NB4 (cell line): Measurements from ENCODE around the gene FOXE3.

Experiments
- DNase-seq: peaks from one replicate; pipeline ENCODE4 v3.0.0; 2010; ENCODE audit warnings: low read depth
- H3K4me3 ChIP-seq: one replicate; pipeline ENCODE4 v1.5.1; 2011; ENCODE audit warnings: mild to moderate bottlenecking, low read depth, low read length, moderate library complexity
- MYC ChIP-seq: IDR thresholded peaks from 2 replicates; pipeline ENCODE4 v1.6.1; 2011; ENCODE audit warnings: low read depth, low read length
- POLR2A ChIP-seq: IDR thresholded peaks from 2 replicates; pipeline ENCODE4 v1.6.1; 2011; ENCODE audit warnings: mild to moderate bottlenecking; ENCODE audit not compliant: insufficient read length; ENCODE audit errors: extremely low read depth
- TF ChIP-seq, protein P1 (sequence below): IDR thresholded peaks from one replicate; pipeline ENCODE4 v1.5.1; 2012; ENCODE audit warnings: low read depth, low read length
- TF ChIP-seq, protein P2 (sequence below): IDR thresholded peaks from 2 replicates; pipeline ENCODE4 v1.6.1; 2011; ENCODE audit warnings: low read depth, low read length

The FOXE3 gene

DNA sequence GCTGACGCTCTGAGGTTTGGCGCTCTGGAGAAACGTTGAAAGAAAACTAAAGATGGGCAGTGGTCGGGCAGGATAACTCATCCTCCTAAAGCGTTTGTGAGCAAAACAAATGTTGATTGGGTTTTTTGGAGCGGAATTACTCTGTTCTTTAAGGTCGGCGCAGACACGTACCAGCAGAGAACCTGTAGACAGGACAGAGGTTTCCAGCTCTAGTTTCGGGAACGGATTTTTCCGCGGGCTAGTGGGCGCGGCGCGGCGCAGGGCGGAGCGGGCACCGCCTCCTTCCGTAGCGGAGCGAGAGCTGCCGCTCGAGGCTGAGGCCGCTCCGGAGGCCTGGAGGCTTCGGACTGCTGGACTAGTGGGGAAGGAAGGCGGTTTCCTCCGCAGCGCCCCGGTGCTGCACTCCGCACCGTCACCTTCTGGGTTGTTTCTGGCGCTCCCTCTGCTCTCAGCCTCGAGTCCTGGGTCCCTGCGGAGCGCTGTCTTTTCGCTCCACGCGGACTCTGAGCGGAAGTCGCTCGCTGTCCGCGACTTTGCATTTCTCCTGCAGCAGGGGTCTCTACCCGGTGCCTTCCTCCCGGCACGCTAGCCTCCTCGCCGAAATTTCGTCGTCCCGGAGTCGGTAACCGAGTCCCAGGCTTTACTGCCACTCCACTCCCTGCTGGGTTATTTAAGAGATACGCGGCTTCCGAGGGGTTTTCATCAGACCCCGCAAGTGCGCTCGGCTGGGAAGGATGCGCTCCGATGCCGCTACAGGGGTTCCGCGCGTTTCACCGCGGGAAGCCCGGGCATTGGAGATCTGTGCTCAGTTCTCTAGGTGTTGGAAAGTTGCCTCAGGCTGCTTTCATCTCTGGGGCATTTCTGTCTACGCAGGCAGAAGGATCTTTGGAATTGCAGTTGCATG lies 28.7 kb downstream of the FOXE3 start:
- TF ChIP-seq MYC, result no peak
- no peak for TF ChIP-seq POLR2A
- TF ChIP-seq, protein P1, sequence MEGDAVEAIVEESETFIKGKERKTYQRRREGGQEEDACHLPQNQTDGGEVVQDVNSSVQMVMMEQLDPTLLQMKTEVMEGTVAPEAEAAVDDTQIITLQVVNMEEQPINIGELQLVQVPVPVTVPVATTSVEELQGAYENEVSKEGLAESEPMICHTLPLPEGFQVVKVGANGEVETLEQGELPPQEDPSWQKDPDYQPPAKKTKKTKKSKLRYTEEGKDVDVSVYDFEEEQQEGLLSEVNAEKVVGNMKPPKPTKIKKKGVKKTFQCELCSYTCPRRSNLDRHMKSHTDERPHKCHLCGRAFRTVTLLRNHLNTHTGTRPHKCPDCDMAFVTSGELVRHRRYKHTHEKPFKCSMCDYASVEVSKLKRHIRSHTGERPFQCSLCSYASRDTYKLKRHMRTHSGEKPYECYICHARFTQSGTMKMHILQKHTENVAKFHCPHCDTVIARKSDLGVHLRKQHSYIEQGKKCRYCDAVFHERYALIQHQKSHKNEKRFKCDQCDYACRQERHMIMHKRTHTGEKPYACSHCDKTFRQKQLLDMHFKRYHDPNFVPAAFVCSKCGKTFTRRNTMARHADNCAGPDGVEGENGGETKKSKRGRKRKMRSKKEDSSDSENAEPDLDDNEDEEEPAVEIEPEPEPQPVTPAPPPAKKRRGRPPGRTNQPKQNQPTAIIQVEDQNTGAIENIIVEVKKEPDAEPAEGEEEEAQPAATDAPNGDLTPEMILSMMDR, result no peak
- TF ChIP-seq, protein P2, sequence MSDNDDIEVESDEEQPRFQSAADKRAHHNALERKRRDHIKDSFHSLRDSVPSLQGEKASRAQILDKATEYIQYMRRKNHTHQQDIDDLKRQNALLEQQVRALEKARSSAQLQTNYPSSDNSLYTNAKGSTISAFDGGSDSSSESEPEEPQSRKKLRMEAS, result no peak
- no peak for DNase-seq
- no peak overlapping the region for H3K4me3 ChIP-seq

DNA sequence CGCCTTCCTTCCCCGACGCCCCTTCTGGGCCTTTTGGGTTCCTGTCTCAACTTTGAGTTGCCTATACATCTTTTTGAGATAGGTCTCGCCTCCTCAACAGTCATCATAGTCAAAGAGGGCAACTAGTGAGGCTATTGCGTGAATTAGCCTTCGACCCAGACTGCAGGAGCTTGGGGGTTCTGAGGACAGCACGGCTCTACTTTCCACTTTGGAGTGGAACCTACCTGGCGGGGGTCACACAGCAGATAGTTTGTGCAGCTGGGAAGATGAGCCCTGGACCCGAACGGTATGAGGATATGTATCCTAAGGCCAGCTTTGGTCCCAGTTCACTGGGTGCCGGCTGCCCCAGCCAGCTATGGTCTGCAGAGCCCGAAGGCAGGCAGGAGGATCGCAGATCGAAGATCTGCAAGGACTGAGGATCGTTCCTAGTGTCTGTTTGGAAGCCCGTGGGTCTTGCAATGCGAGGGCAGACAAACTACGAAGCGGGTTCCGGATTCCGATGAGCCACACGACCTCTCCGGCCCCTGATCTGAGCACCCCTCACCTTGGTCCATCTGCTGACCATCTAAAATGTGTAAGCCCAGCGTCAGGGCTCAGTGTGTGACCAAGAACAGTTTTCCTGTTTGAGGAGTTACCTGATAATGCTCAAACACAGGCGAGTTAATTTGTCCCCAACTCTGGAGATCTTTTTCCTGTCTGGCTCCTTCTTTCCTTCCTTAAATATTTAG lies 29.9 kb downstream of the FOXE3 start:
- no peak overlapping the region for H3K4me3 ChIP-seq
- no peak for DNase-seq
- TF ChIP-seq, protein P1, result no peak
- TF ChIP-seq, protein P2, result no peak
- TF ChIP-seq POLR2A, result no peak
- TF ChIP-seq MYC, result no peak

DNA sequence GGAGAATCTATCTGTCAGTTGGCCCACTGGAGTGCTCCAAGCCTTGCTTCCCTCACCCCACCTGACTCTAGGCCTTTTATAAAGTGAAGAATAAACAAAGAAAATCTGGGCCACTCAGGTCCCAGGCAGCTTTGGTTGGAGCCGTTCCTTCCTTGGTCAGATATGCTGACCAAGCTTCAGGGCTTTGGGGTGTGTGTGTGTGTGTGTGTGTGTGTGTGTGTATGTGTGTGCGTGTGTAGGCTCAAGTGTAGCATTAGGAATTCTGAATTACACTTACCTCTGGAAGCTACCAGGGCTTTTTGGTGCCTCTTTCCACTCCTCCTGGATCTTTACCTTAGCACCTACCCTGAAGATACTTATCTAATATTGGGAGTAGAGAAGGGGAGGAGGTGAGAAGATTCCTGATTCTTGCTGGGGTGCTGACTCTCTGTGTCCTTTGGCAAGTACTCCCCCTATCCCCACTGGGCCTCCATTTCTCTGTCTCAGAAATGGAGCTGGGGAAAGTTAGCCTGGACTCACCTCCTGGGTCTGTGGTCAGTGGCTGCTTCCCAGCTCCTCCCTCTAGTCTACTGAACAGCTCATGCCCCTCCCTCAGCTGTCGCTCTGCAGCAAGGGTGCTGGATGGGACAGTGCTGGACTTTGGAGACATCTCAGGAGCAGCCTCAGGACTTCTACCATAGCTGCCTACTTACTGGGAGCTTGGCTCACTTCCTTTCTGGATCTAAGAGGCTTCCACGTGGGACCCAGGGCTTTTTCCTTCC lies 32.6 kb downstream of the FOXE3 start:
- H3K4me3 ChIP-seq, result no peak overlapping the region
- TF ChIP-seq, protein P2, result no peak
- no peak for TF ChIP-seq MYC
- TF ChIP-seq, protein P1, result no peak
- TF ChIP-seq POLR2A, result no peak
- no peak for DNase-seq

DNA sequence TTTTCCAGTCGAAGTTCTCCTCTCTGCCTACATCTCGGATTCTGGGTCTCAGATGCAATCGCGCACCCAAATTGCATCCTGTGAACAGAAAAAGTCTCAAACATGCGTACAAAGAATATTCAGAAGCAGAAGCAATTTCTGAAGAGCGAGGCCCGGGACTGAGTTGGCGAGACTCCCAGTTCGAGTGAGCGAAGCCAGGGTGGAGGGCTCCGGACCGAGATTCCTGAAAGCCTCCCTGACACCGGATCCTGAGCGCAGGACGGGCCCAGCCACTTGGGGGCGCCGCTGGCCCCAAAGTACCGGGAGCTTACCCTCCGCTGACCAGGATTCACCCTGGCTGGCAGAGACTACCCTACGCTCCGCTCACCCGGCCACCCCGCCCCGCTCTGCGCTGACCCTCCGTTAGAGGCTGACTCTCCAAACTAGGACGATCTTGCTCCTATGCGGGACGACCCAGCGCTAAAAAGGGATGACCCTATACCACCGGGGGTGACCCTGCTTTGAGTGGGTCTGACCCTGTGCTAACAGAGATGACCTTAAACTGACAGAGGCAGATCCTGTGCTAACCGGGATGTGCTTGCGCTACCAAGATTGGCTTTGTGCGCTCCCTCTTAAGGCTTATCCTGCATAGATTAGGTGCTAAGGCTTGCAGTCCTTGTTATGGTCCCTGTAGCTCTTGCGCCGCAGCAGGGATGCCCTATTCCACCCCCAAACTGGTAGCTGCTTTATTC lies 33.9 kb downstream of the FOXE3 start:
- H3K4me3 ChIP-seq, result no peak overlapping the region
- TF ChIP-seq, protein P1, result peak; percentile 39
- TF ChIP-seq MYC, result no peak
- DNase-seq, result no peak

DNA sequence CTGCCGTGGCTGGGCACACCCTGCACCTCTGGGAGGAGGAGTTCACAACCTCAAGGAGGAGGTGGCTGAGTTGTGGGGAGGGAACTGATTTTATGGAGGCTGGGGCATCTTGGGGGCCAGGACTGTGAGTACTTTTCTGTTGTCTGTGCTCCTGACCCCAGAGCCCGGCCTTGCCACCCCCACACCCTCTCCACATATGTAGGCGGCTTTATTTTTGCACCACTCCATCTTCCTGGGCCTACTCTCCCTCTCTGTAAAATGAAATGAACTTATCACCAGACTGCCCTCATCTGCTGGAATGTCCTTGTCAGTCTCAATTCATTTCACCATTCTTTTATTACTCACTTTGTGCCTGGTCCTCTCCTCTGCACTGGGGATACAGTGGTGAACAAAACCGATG lies 34.5 kb downstream of the FOXE3 start:
- no peak for DNase-seq
- TF ChIP-seq, protein P1, result no peak
- H3K4me3 ChIP-seq, result no peak overlapping the region
